HG02938 (cell line): ENCODE results near the gene CMC2.

Experiments used
- ATAC-seq: cut with Tn5 transposase; IDR thresholded peaks from one replicate; pipeline ENCODE4 v1.9.1; 2021; ENCODE audit warnings: mild to moderate bottlenecking, moderate library complexity; ENCODE audit not compliant: unreplicated experiment

Gene CMC2

DNA sequence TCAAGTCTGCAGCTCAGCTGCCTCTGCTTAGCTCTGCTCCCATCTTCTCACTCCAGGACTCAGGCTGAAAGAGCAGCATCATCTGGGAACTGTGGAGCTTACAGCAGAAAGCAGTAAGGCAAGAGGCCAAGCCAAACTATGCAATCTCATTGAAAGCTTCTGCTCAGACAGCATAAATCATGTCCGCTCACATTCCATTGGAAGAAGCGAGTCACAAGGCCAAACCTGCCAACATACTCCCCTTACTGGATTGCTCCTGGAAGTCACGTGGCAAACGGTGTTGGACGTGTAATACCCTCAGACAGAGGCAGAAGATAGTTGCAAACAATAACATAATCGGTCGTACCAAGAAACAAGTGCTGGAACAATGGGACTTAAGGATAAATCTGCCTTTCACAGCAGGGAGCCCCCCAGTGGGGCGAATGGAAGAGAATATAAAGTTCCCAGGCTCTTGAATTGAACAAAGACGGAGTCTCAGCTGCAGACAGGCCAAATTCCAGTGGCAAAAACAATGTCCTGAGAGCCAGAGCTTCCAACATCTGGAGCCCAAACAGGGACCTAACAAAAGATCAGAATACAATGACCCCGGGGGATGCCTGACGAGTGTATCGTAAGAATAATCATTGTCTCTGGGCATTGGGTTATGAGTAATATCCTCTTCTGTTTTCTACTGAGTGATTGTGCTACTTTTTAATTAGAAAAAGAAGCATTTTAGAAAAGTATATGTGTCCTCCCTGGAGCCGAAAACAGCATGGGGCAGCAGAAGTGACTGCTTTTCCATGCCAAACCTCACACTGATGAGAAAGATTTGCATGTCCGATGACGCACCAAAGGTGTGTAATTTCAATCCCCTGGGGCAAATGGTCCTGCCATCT lies 68.4 kb downstream of the CMC2 start:
- ATAC-seq: no peak

DNA sequence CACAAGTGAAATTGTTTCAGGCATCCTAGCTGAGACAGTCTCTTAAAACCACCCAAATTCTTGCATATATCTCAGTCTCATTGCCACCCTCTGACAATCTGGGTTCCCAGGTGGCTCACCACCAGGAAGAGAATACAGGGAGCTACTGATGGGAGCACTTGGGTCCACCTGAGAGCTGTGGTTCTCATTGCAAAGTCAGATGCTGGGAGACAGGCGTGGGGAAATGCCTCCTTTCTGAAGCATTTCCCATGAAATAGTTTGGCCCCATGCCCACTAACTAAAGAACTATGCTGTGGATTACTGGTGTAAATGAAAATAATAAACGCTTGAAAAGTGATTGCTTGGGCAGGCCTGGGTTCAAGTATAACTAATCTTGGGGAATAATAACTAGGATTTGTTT lies 70.3 kb downstream of the CMC2 start:
- no peak for ATAC-seq

DNA sequence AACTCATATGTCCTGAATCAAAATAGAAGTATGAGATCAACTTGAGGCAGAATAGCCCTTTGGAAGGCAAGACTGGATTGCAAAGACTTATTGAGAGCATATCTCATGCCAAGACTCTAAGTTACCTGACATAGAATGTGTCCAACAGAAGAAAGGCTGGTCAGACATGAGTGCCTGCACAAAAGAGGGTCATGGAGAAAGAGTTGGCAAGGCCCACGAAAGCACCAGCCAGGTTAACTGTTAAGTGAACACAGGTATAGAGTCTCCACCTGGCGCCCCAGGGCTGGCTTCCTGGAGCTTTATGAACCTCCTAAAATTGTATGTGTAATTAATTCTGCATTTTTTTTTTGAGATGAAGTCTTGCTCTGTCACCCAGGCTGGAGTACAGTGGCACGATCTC lies 71.0 kb downstream of the CMC2 start:
- ATAC-seq: no peak

DNA sequence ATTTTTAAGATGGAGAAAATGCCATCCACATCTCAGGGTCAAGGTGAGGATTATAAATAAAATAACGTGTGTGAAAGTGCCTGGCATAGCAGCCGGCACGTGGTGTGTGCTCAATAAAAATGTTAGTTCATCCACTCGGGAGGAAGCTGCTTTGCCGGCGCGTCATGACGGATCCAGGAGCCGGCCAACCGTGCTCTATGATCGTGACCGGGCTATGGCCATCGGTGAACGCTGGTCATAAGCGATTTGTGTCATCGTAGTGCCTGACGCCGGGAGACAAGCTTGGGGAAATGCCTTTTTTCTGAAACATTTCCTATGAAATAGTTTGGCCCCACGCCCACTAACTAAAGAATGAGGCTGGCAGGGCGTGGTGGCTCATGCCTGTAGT lies 74.0 kb downstream of the CMC2 start:
- ATAC-seq: no peak

DNA sequence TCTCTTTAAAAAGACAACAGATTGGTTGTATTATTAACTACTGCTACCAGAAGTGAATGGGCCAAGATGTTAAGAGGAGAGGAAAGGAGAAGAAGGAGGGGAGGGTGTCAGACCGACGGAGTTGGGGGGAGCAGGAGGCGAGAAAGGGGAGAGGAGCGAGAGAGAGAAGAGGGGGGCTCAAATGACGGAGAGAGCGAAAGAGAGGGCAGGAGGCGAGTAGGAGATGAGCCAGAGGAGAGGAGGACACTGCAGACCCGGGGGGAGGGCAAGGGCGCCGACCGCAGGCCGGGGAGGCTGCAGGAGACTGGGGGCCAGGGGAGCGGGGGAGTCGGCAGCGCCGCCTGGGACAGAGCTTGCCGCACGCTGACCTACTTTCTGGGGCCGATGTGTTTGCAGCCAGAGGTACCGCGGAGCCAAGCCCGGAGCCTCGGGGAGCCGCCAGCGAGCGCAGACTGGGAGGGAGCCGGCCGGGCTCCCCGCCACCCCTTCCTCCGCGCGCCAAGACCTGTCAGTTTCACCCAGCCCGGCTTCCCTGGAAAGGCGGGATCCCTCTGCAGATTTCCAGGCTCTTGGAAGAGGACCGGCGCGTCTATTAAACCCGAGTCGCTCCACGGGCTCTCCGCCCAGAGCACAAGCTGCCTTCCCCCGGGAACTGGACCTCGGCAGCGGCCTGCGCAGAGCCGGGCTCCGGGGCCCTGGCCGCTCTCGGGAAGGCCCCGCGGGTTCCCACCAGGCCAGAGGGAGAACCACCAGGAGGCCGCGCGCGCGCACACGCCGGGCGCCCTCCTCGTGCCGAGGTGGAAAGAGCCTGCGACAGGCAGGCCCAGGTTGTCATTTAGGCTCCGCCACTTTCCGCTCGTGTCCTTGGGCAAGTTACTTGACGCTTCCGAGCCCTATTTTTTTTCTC lies 74.6 kb downstream of the CMC2 start:
- no peak for ATAC-seq

DNA sequence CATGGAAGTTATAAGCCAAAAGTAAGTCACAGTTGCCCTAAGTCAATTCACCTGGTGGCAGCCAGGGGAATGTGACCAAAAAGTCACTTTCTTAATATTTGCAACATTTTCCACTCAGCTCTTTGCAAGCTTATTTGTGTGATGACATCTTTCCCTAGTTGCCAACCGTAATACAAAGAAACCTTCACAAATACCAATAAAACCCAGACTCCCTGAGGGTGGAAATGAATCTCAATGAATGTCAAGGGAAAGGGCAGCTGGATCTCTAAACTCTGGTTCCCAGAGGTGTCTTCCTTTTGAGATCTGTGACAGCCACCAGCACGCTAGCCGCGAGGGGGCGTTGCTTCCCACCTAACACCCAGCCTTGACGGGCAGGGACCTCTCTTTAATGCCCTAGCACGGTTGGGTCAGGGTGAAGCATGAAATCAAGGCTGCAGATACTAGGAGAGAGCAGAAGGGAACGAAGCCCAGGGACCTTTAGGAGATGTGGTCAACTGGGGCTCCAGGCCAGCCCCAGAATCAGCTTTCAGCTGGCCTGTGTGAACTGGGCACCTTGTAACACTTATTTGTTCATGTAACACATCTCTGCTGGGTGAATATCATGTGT lies 82.2 kb downstream of the CMC2 start:
- ATAC-seq: no peak

DNA sequence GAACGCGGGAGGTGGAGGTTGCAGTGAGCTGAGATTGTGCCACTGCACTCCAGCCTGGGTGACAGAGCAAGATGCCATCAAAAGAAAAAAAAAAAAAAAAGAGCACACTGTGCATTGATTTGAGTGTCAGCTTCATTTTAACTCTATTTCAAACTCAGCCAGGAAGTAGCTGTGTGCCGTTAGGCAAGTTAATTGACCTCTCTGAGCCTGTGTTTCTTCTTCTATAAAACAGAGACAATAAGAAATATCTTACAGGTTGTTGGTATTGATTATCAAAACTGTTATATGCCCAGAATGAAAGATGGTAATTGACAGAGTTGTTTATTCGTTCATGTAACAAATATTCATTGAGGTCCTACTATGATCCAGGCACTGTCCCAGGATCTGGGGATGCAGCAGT lies 83.3 kb downstream of the CMC2 start:
- ATAC-seq: no peak
